22Rv1 (cell line): ENCODE data around the gene HOOK2.

ENCODE experiments used
- ZFX ChIP-seq: fragments of 450-650 bp; IDR thresholded peaks from 2 replicates; pipeline ENCODE4 v1.6.1; 2017; ENCODE audit warnings: antibody characterized with exemption, borderline replicate concordance
- TF ChIP-seq, protein P1 (sequence below): fragments of 450-650 bp; IDR thresholded peaks from 2 replicates; pipeline ENCODE4 v1.5.1; 2017; ENCODE audit warnings: mild to moderate bottlenecking

DNA sequence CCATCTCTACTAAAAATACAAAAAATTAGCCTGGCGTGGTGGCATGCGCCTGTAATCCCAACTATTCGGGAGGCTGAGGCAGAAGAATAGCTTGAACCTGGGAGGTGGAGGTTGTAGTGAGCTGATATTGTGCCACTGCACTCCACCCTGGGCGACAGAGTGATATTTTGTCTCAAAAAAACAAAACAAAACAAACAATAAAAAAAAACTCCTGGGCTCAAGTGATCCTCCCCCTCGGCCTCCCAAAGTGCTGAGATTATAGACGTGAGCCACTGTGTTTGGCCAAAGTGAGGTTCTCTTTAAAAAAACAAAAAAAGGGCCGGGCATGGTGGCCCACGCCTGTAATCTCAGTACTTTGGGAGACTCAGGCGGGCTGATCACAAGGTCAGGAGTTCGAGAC, 12.1 kb upstream of the HOOK2 start:
- TF ChIP-seq, protein P1, sequence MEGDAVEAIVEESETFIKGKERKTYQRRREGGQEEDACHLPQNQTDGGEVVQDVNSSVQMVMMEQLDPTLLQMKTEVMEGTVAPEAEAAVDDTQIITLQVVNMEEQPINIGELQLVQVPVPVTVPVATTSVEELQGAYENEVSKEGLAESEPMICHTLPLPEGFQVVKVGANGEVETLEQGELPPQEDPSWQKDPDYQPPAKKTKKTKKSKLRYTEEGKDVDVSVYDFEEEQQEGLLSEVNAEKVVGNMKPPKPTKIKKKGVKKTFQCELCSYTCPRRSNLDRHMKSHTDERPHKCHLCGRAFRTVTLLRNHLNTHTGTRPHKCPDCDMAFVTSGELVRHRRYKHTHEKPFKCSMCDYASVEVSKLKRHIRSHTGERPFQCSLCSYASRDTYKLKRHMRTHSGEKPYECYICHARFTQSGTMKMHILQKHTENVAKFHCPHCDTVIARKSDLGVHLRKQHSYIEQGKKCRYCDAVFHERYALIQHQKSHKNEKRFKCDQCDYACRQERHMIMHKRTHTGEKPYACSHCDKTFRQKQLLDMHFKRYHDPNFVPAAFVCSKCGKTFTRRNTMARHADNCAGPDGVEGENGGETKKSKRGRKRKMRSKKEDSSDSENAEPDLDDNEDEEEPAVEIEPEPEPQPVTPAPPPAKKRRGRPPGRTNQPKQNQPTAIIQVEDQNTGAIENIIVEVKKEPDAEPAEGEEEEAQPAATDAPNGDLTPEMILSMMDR = no peak
- no peak for TF ChIP-seq ZFX
